ENCODE data around the gene AGPAT4. TPM values are rescaled to one million over a fixed set of nuclear protein-coding genes. Genes with fewer than 3 reads are reported as not detected.

The AGPAT4 gene
- total and polyA plus RNA-seq, 3 donors from 2014 or later = 5.4 to 7.2 (median 6.4) TPM

DNA sequence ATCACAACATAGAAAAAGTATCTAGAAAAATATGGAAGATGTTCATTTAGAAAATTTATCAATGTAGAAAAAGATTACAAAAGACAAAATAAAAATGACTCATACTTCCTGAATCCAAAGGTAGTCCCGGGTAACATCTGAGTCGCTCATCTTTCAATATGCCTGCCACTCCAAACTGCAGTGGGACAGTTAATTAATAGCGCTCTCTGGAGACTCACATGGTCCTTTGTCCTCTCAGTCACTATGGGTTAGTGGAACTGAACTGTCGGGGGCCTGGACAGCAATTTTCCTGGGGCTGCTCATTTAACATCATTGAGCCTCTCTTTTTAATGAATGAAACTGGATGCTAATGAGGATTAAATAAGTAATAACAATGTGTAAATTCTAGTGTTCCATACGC, 178.9 kb downstream of the AGPAT4 start:
- no peaks in the 10 kb centered on the region for H3K4me1 ChIP-seq
- H3K4me3 ChIP-seq = no peak overlapping the region
- no peaks in the 10 kb centered on the region for H3K36me3 ChIP-seq (ENCODE audit: low read depth, missing control alignments)
- no peak for DNase-seq
- no peaks in the 10 kb centered on the region for H3K9me3 ChIP-seq
- no peak for TF ChIP-seq POLR2A (IDR thresholded peaks at IDR 0.05)
- TF ChIP-seq, protein P1, sequence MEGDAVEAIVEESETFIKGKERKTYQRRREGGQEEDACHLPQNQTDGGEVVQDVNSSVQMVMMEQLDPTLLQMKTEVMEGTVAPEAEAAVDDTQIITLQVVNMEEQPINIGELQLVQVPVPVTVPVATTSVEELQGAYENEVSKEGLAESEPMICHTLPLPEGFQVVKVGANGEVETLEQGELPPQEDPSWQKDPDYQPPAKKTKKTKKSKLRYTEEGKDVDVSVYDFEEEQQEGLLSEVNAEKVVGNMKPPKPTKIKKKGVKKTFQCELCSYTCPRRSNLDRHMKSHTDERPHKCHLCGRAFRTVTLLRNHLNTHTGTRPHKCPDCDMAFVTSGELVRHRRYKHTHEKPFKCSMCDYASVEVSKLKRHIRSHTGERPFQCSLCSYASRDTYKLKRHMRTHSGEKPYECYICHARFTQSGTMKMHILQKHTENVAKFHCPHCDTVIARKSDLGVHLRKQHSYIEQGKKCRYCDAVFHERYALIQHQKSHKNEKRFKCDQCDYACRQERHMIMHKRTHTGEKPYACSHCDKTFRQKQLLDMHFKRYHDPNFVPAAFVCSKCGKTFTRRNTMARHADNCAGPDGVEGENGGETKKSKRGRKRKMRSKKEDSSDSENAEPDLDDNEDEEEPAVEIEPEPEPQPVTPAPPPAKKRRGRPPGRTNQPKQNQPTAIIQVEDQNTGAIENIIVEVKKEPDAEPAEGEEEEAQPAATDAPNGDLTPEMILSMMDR (IDR thresholded peaks at IDR 0.05) = no peak
- 88 to 92% methylated on average over 5 of the region's 5 CpGs for WGBS, 2 donors
- H3K27me3 ChIP-seq = no peaks in the 10 kb centered on the region
- intact Hi-C loops (cut with DNase I; ENCODE audit: low total_unique reads) = no loop called here
- H3K27ac ChIP-seq = no peak overlapping the region

DNA sequence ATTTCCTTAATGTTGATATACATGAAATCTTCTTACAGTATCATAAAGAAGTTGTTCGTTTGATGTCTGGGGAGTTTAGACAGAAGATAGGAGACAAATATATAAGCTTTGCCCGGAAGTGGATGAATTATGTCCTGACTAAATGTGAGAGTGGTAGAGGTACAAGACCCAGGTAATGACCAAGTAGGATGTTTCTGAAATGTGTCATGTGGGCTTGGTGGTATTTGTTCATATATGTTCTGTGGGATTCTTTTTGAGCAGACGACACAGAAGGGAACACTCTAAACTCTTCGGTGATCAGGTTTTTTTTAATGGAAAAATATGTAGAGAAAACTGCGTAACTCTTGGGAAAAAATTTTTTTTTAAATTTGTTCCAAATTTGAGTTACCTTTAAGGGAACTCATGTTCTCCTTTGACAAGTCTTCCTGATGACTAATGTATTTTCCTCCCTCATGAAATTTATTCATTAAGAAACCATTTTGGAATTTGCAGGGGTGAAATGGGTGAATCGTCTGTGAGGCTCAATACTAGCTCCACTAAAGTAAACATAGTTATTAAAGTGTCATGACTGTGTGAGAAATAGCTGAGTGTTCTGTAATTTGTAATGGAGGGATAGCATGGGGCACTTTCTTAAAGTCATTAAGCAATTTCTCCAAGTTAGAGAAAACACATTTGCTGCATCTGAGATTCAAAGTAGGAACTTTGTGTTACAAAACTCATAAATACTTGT, 181.7 kb downstream of the AGPAT4 start:
- 85 to 88% methylated on average over 6 of the region's 6 CpGs for WGBS, 2 donors
- H3K9me3 ChIP-seq = no peaks in the 10 kb centered on the region
- intact Hi-C loops (cut with DNase I; ENCODE audit: low total_unique reads) = no loop called here
- TF ChIP-seq, protein P1 (IDR thresholded peaks at IDR 0.05) = no peak
- TF ChIP-seq POLR2A (IDR thresholded peaks at IDR 0.05) = no peak
- no peak overlapping the region for H3K4me3 ChIP-seq
- DNase-seq = no peak
- H3K4me1 ChIP-seq = no peaks in the 10 kb centered on the region
- H3K36me3 ChIP-seq (ENCODE audit: low read depth, missing control alignments) = no peaks in the 10 kb centered on the region
- H3K27ac ChIP-seq = no peak overlapping the region
- H3K27me3 ChIP-seq = no peaks in the 10 kb centered on the region

DNA sequence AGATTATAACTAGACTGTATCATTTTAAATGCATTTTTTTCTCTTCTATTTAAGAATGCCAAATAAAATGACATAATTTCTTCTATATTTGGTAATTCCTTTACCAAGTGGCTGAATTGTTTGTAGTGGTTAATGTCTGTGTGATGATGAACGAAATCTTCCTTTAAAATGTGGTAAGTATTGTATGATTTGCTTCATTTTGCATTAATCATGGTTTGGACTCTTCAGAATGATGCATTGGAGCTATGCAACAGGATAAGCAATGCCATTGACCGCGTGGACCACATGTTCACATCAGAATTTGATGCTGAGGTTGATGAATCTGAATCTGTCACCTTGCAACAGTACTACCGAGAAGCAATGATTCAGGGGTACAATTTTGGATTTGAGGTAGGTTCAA, 182.7 kb downstream of the AGPAT4 start:
- intact Hi-C loops (cut with DNase I; ENCODE audit: low total_unique reads) = no loop called here

DNA sequence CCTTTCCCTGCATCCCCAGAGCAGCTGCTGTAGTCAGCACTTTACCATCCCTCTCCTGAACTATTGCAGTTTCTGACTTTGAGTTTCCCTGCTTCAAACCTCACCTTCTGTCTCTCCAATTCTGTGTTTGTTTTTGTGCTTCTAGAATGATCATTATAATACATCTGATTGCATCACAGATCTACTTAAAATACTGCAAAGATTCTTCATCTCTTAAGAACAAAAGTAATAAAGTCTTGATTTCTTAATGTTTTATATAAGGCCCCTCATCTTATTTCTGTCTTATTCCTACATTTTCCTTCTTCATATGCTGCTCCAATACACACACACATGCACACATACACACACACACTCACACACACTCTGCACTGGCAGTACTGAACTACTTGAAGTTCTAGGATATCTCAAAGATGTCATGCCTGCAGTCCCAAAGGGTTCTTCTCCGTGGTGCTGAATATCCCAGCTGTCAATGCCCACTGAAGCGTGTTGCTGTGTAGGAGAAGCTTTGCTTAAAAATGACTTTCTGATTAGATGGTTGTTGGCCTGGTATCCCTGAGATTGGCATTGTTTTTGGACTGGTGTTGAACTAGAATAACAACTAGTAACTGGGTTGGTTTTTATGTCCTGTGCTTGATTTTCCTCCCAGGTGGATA, 185.1 kb downstream of the AGPAT4 start:
- Histone ChIP-seq H3K9me3 (no peaks in the 10 kb centered on the region), H3K4me3 (no peak overlapping the region), H3K27ac (no peak overlapping the region), H3K4me1 (no peaks in the 10 kb centered on the region), H3K27me3 (no peaks in the 10 kb centered on the region), H3K36me3 (ENCODE audit: low read depth, missing control alignments) (no peaks in the 10 kb centered on the region)
- no peak for TF ChIP-seq POLR2A (IDR thresholded peaks at IDR 0.05)
- TF ChIP-seq, protein P1 (IDR thresholded peaks at IDR 0.05) = no peak
- intact Hi-C loops (cut with DNase I; ENCODE audit: low total_unique reads) = no loop called here
- 81 to 88% methylated on average over 2 of the region's 2 CpGs for WGBS, 2 donors
- DNase-seq = no peak

More for the DNA sequence above, 182.7 kb downstream of the AGPAT4 start:
- Histone ChIP-seq H3K27me3 (no peaks in the 10 kb centered on the region), H3K9me3 (no peaks in the 10 kb centered on the region), H3K4me3 (no peak overlapping the region), H3K4me1 (no peaks in the 10 kb centered on the region), H3K27ac (no peak overlapping the region), H3K36me3 (ENCODE audit: low read depth, missing control alignments) (no peaks in the 10 kb centered on the region)
- TF ChIP-seq, protein P1 (IDR thresholded peaks at IDR 0.05) = no peak
- no peak for TF ChIP-seq POLR2A (IDR thresholded peaks at IDR 0.05)
- DNase-seq = no peak
- 94 to 95% methylated on average over 4 of the region's 4 CpGs for WGBS, 2 donors

All from testis (tissue), 3 donors.